ENCODE results near the gene GPATCH2L. TPM values are rescaled to one million over a fixed set of nuclear protein-coding genes. Genes with fewer than 3 reads are reported as not detected.

The GPATCH2L gene
- polyA plus RNA-seq, 4 donors: 3.4 to 23.7 (median 5.5) TPM

DNA sequence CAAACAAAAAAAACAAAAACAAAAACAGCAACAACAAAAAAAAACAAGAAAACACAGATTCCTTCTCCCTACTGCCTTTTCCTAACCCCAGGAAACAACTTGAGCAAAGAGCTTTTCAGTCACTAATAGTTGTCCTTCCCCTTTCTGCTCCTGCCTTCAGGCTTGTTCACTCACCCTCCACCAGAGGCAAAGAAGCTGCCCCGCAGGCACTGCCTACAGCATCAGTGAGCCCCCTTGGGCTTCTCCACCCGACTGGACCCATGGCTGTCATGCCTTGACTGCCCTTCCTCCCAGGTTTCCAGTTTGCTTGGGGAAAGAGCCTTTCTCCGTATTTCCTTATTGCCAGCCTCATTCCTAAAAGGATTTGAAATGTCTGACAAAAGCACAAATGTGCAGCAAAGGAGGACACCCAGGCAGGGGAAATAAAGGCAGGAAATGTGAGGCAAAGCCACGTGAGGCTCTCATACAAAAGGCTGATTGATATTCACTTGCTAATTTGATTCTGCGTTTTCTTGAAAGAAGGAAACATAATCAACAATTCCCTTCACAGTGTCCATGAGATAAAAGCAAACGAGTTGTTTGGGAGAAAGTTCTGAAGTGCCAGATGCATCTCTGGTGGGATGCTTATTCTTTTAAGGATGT lies 85.7 kb downstream of the GPATCH2L start:
- H3K27ac ChIP-seq (ENCODE audit: low read depth in 1 of 3, low read length in 2 of 3): no peak overlapping the region
- H3K36me3 ChIP-seq (ENCODE audit: control insufficient read depth in 3 of 3, insufficient read depth in 2 of 3, low read depth in 1 of 3, low read length in 3 of 3): no peaks in the 10 kb centered on the region
- H3K4me3 ChIP-seq (ENCODE audit: low read depth in 1 of 3, low read length in 3 of 3): no peak overlapping the region
- no peaks in the 10 kb centered on the region for H3K27me3 ChIP-seq (ENCODE audit: control insufficient read depth in 3 of 3, insufficient read depth in 3 of 3, low read length in 3 of 3)
- peaks cover 0 to 4% of the 10 kb centered on the region in 2 donors for H3K9me3 ChIP-seq (ENCODE audit: control insufficient read depth in 2 of 2, insufficient read depth in 1 of 2, low read depth in 1 of 2, low read length in 1 of 2)
- FAIRE-seq (no peak), DNase-seq (no peak)
- WGBS, 3 donors: 46 to 75% (median 68%) methylated on average over 6 of the region's 6 CpGs
- no peaks in the 10 kb centered on the region for H3K4me1 ChIP-seq (ENCODE audit: control insufficient read depth in 3 of 3, insufficient read depth in 2 of 3, low read depth in 1 of 3, low read length in 2 of 3)

DNA sequence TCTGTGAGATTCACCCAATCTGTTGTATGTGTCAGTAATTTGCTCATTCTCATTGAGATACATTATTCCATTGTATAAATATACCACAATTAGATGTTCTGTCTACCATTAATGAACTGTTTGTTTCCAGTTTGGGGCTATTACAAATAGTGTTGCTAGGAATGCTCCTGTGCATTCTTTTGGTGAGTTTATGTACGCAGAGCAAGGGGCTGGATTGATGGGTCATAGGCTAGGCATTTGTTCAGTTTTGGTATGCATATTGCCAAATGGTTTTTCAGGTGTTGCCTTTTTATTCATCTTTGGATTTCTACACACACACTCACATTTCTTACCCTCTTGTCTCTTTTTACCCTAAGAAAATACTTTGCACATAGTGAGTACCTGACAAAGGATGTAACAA lies 93.4 kb downstream of the GPATCH2L start:
- Histone ChIP-seq H3K36me3 (ENCODE audit: control insufficient read depth in 3 of 3, insufficient read depth in 2 of 3, low read depth in 1 of 3, low read length in 3 of 3) (no peaks in the 10 kb centered on the region), H3K27ac (ENCODE audit: low read depth in 1 of 3, low read length in 2 of 3) (no peak overlapping the region), H3K4me1 (ENCODE audit: control insufficient read depth in 3 of 3, insufficient read depth in 2 of 3, low read depth in 1 of 3, low read length in 2 of 3) (no peaks in the 10 kb centered on the region), H3K27me3 (ENCODE audit: control insufficient read depth in 3 of 3, insufficient read depth in 3 of 3, low read length in 3 of 3) (peaks cover 0 to 5% (median 0%) of the 10 kb centered on the region in 3 donors), H3K4me3 (ENCODE audit: low read depth in 1 of 3, low read length in 3 of 3) (no peak overlapping the region), H3K9me3 (ENCODE audit: control insufficient read depth in 2 of 2, insufficient read depth in 1 of 2, low read depth in 1 of 2, low read length in 1 of 2) (peaks cover 0 to 6% of the 10 kb centered on the region in 2 donors)
- DNase-seq (no peak), FAIRE-seq (no peak)
- 76 to 94% (median 79%) methylated on average over 1 of the region's 1 CpG for WGBS, 3 donors

DNA sequence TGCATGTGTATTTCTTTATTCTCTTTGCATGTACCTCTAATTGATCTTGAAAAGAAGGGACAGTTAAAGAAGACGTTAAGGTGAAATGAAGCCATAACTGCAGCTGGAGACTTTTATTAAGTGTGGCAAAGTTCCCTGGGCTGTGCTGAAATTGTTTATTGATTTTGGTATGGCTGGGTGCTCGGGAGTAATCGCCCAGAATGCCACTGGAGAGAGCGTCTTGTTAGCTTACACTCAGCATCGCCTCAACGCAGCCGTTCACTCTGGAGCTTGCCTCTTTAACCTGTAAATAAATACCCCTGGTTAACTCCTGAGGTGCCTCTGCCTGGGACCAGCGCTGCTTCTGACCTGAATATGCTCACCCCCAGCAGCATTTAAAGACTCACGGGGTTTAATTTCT lies 98.6 kb downstream of the GPATCH2L start:
- H3K27me3 ChIP-seq (ENCODE audit: control insufficient read depth in 3 of 3, insufficient read depth in 3 of 3, low read length in 3 of 3): peaks cover 0 to 13% (median 3%) of the 10 kb centered on the region in 3 donors
- WGBS, 3 donors: 10 to 20% (median 18%) methylated on average over 9 of the region's 9 CpGs
- no peak for FAIRE-seq
- H3K27ac ChIP-seq (ENCODE audit: low read depth in 1 of 3, low read length in 2 of 3): no peak overlapping the region
- no peaks in the 10 kb centered on the region for H3K9me3 ChIP-seq (ENCODE audit: control insufficient read depth in 2 of 2, insufficient read depth in 1 of 2, low read depth in 1 of 2, low read length in 1 of 2)
- no peaks in the 10 kb centered on the region for H3K36me3 ChIP-seq (ENCODE audit: control insufficient read depth in 3 of 3, insufficient read depth in 2 of 3, low read depth in 1 of 3, low read length in 3 of 3)
- H3K4me1 ChIP-seq (ENCODE audit: control insufficient read depth in 3 of 3, insufficient read depth in 2 of 3, low read depth in 1 of 3, low read length in 2 of 3): no peaks in the 10 kb centered on the region
- H3K4me3 ChIP-seq (ENCODE audit: low read depth in 1 of 3, low read length in 3 of 3): no peak overlapping the region
- no peak for DNase-seq

DNA sequence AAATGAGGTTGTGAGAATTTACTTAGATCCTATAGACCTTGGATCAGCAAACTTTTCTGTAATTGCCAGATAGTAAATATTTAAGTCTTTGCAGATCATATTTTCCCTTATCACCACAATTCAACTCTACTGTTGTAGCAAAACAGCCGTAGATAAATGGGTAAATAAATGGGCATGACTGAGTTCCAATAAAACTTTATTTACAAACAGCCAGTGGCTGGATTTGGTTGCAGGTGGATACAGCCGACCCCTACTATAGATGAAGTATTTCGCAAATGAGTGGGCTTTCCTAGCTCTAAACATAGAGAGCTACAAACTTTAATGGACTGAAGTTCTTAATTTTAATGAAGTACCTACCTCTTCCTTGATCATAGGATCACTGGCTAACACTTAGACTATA lies 100.7 kb downstream of the GPATCH2L start:
- H3K27me3 ChIP-seq (ENCODE audit: control insufficient read depth in 3 of 3, insufficient read depth in 3 of 3, low read length in 3 of 3): peaks cover 0 to 13% (median 3%) of the 10 kb centered on the region in 3 donors
- FAIRE-seq (no peak), DNase-seq (no peak)
- no peaks in the 10 kb centered on the region for H3K36me3 ChIP-seq (ENCODE audit: control insufficient read depth in 3 of 3, insufficient read depth in 2 of 3, low read depth in 1 of 3, low read length in 3 of 3)
- H3K4me1 ChIP-seq (ENCODE audit: control insufficient read depth in 3 of 3, insufficient read depth in 2 of 3, low read depth in 1 of 3, low read length in 2 of 3): no peaks in the 10 kb centered on the region
- H3K4me3 ChIP-seq (ENCODE audit: low read depth in 1 of 3, low read length in 3 of 3): no peak overlapping the region
- H3K27ac ChIP-seq (ENCODE audit: low read depth in 1 of 3, low read length in 2 of 3): no peak overlapping the region
- H3K9me3 ChIP-seq (ENCODE audit: control insufficient read depth in 2 of 2, insufficient read depth in 1 of 2, low read depth in 1 of 2, low read length in 1 of 2): no peaks in the 10 kb centered on the region
- 66 to 77% (median 70%) methylated on average over 3 of the region's 3 CpGs for WGBS, 3 donors

DNA sequence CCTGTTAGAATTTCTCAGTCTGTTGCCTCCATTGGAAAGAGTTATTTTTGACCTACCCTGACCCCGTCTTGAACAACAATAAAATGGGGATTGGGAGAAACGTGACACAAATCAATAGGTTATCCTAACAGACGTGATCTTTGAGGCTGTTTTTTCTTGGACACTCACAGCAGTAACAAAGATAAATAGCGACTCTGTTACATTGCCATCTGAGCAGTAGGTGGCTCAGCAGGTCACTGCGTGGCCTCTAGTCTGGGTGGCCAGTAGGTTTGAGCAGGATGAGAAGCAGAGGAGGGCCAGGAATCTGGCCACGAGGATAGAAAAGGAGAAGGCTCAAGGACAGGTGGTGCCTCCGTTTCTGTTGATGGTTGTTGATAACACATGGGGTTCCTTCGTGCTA lies 101.4 kb downstream of the GPATCH2L start:
- no peak overlapping the region for H3K27ac ChIP-seq (ENCODE audit: low read depth in 1 of 3, low read length in 2 of 3)
- H3K4me3 ChIP-seq (ENCODE audit: low read depth in 1 of 3, low read length in 3 of 3): no peak overlapping the region
- no peak for FAIRE-seq
- WGBS, 3 donors: 25 to 56% (median 40%) methylated on average over 8 of the region's 8 CpGs
- H3K9me3 ChIP-seq (ENCODE audit: control insufficient read depth in 2 of 2, insufficient read depth in 1 of 2, low read depth in 1 of 2, low read length in 1 of 2): no peaks in the 10 kb centered on the region
- H3K4me1 ChIP-seq (ENCODE audit: control insufficient read depth in 3 of 3, insufficient read depth in 2 of 3, low read depth in 1 of 3, low read length in 2 of 3): no peaks in the 10 kb centered on the region
- H3K36me3 ChIP-seq (ENCODE audit: control insufficient read depth in 3 of 3, insufficient read depth in 2 of 3, low read depth in 1 of 3, low read length in 3 of 3): no peaks in the 10 kb centered on the region
- peaks cover 0 to 13% (median 3%) of the 10 kb centered on the region in 3 donors for H3K27me3 ChIP-seq (ENCODE audit: control insufficient read depth in 3 of 3, insufficient read depth in 3 of 3, low read length in 3 of 3)
- DNase-seq: no peak

DNA sequence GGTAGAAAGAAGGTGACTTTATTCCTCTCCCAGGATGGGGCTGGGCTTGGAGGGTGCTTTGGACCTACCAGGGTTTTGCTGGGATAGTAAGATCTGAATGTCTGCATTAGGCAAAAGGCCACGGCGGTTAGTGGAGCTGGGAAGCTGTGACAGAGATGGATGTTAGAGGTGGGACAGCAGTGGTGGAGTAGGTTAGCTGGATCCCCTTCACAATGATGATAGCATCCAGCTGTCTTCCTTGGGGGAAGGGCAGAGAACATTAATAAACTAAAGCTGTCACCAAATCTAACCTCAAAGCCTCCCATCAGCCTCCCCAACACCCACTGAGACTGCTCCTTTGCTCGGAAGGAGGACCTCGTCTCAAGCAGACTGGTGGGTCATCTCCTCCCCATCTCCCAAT lies 104.8 kb downstream of the GPATCH2L start:
- no peaks in the 10 kb centered on the region for H3K36me3 ChIP-seq (ENCODE audit: control insufficient read depth in 3 of 3, insufficient read depth in 2 of 3, low read depth in 1 of 3, low read length in 3 of 3)
- no peaks in the 10 kb centered on the region for H3K4me1 ChIP-seq (ENCODE audit: control insufficient read depth in 3 of 3, insufficient read depth in 2 of 3, low read depth in 1 of 3, low read length in 2 of 3)
- no peaks in the 10 kb centered on the region for H3K9me3 ChIP-seq (ENCODE audit: control insufficient read depth in 2 of 2, insufficient read depth in 1 of 2, low read depth in 1 of 2, low read length in 1 of 2)
- H3K27me3 ChIP-seq (ENCODE audit: control insufficient read depth in 3 of 3, insufficient read depth in 3 of 3, low read length in 3 of 3): peaks cover 0 to 11% (median 0%) of the 10 kb centered on the region in 3 donors
- H3K27ac ChIP-seq (ENCODE audit: low read depth in 1 of 3, low read length in 2 of 3): no peak overlapping the region
- no peak for FAIRE-seq
- DNase-seq: no peak
- H3K4me3 ChIP-seq (ENCODE audit: low read depth in 1 of 3, low read length in 3 of 3): no peak overlapping the region
- 40 to 57% (median 57%) methylated on average over 4 of the region's 4 CpGs for WGBS, 3 donors

DNA sequence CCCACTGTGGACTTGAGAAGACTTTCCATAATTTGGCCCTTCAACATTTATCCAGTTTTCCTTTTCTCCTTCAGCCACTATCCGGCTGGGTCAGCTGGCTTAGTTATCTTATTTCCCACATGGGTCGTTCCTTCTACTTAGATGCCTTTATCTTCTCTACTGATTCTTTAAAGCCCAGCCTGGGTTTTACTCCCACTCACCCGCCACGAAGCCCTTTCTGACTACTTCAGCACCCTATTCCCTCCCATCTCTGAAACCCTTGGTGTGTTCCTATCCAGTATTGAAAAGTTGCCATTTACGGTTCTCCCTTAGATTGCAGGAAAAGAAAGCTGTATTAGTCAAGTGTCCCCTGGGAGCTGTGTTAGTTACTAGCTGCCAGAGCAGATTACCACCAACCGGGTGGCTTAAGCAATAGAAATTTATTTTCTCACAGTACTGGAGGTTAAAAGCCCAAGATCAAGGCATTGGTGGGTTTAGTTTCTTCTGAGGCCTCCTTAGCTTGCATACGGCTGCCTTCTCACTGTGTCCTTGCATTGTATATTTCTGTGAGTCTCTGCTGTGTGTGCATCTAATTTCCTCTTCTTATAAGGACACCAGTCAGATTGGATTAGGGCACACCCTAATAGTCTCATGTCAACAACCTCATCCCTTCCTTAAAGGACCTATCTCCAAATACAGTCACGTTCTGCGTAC lies 105.5 kb downstream of the GPATCH2L start:
- H3K36me3 ChIP-seq (ENCODE audit: control insufficient read depth in 3 of 3, insufficient read depth in 2 of 3, low read depth in 1 of 3, low read length in 3 of 3): no peaks in the 10 kb centered on the region
- no peaks in the 10 kb centered on the region for H3K4me1 ChIP-seq (ENCODE audit: control insufficient read depth in 3 of 3, insufficient read depth in 2 of 3, low read depth in 1 of 3, low read length in 2 of 3)
- DNase-seq (no peak), FAIRE-seq (no peak)
- no peak overlapping the region for H3K27ac ChIP-seq (ENCODE audit: low read depth in 1 of 3, low read length in 2 of 3)
- H3K4me3 ChIP-seq (ENCODE audit: low read depth in 1 of 3, low read length in 3 of 3): no peak overlapping the region
- no peaks in the 10 kb centered on the region for H3K9me3 ChIP-seq (ENCODE audit: control insufficient read depth in 2 of 2, insufficient read depth in 1 of 2, low read depth in 1 of 2, low read length in 1 of 2)
- peaks cover 0 to 11% (median 0%) of the 10 kb centered on the region in 3 donors for H3K27me3 ChIP-seq (ENCODE audit: control insufficient read depth in 3 of 3, insufficient read depth in 3 of 3, low read length in 3 of 3)
- WGBS, 3 donors: 80 to 83% (median 82%) methylated on average over 9 of the region's 9 CpGs

DNA sequence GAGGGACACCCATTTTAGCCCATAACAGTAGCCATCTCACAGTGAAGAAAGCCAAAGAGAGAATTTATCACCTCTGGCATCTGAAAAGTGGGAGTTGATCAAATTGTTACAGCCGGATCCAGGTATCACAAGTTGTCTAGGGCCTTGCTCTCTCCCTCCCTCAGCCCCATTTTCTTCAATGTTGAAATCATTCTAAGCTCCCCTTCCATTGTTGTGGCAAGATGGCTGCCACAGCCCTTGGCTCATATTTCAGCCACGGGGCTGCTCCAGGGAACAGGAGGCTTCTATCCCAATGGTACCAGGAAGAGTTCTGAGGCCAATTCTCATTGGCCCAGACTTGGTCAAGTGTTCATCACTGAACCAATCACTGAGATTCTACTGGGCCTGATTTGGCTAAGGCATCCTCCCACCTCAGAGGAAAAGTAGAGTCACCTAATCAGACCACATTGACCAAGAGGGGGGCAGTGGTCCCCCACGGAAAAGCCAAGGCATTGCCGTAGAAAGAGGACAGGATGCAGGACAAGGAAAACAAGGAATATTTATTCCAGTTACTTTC lies 106.2 kb downstream of the GPATCH2L start:
- H3K4me1 ChIP-seq (ENCODE audit: control insufficient read depth in 3 of 3, insufficient read depth in 2 of 3, low read depth in 1 of 3, low read length in 2 of 3): no peaks in the 10 kb centered on the region
- no peak for DNase-seq
- H3K27me3 ChIP-seq (ENCODE audit: control insufficient read depth in 3 of 3, insufficient read depth in 3 of 3, low read length in 3 of 3): peaks cover 0 to 9% (median 0%) of the 10 kb centered on the region in 3 donors
- no peak overlapping the region for H3K4me3 ChIP-seq (ENCODE audit: low read depth in 1 of 3, low read length in 3 of 3)
- H3K9me3 ChIP-seq (ENCODE audit: control insufficient read depth in 2 of 2, insufficient read depth in 1 of 2, low read depth in 1 of 2, low read length in 1 of 2): no peaks in the 10 kb centered on the region
- FAIRE-seq: no peak
- WGBS, 3 donors: 75 to 87% (median 77%) methylated on average over 4 of the region's 4 CpGs
- H3K27ac ChIP-seq (ENCODE audit: low read depth in 1 of 3, low read length in 2 of 3): no peak overlapping the region
- no peaks in the 10 kb centered on the region for H3K36me3 ChIP-seq (ENCODE audit: control insufficient read depth in 3 of 3, insufficient read depth in 2 of 3, low read depth in 1 of 3, low read length in 3 of 3)

Data from small intestine (tissue), 7 donors.